Esophagus (tissue), 2 donors: ENCODE measurements around the gene SYK. TPM values are rescaled to one million over a fixed set of nuclear protein-coding genes. Genes with fewer than 3 reads are reported as not detected.
"Not testable (repeated sequence)": the region's sequence is repeated elsewhere in the genome, so short reads cannot be mapped to it uniquely, and the experiment has no call there.

Source experiments
- H3K27ac ChIP-seq, 2 donors: one replicate each; pipeline ENCODE4 v1.5.1; 2013; ENCODE audit warnings: low read depth in 2 of 2, mild to moderate bottlenecking in 2 of 2, inconsistent platforms in 1 of 2, low read length in 1 of 2, moderate library complexity in 1 of 2
- H3K27me3 ChIP-seq, 2 donors: one replicate each; pipeline ENCODE4 v1.6.1; 2013; ENCODE audit warnings: low read length in 2 of 2, control low read depth in 1 of 2, mild to moderate bottlenecking in 1 of 2; ENCODE audit not compliant: insufficient read depth in 2 of 2, control insufficient read depth in 1 of 2
- H3K36me3 ChIP-seq, 2 donors: one replicate each; pipeline ENCODE4 v1.6.1; 2013; ENCODE audit warnings: low read length in 1 of 2; ENCODE audit not compliant: control insufficient read depth in 2 of 2, insufficient read depth in 2 of 2
- H3K4me1 ChIP-seq, 2 donors: one replicate each; pipeline ENCODE4 v1.6.1; 2013; ENCODE audit warnings: low read length in 1 of 2; ENCODE audit not compliant: control insufficient read depth in 2 of 2, insufficient read depth in 2 of 2
- H3K4me3 ChIP-seq, 2 donors: one replicate each; pipeline ENCODE4 v1.5.1; 2013; ENCODE audit warnings: low read length in 2 of 2, mild to moderate bottlenecking in 2 of 2, low read depth in 1 of 2, moderate library complexity in 1 of 2
- H3K9me3 ChIP-seq, 2 donors: one replicate each; pipeline ENCODE4 v1.6.1; 2013; ENCODE audit warnings: mild to moderate bottlenecking in 2 of 2, low read depth in 1 of 2, low read length in 1 of 2, moderate library complexity in 1 of 2; ENCODE audit not compliant: control insufficient read depth in 2 of 2, insufficient read depth in 1 of 2
- WGBS, 2 donors: extraction: QIAGEN DNeasy Blood & Tissue Kit; methylation state at CpG; one replicate each; pipeline ENCODE4 v1.1.7; 2013; 5-methylcytosine and 5-hydroxymethylcytosine counted together
- polyA plus RNA-seq, 2 donors: library from polyadenylated mRNA; stranded (reverse); fragments of 200-250 nt; gene quantifications; one replicate each; pipeline ENCODE4 v1.2.3, GENCODE V29; 2013
- donor health status: healthy with polysubstance abuse.
- donor health status: Bipolar disorder and iron deficiency.

Gene SYK
- polyA plus RNA-seq, 2 donors, result 12.0 to 16.5 TPM

DNA sequence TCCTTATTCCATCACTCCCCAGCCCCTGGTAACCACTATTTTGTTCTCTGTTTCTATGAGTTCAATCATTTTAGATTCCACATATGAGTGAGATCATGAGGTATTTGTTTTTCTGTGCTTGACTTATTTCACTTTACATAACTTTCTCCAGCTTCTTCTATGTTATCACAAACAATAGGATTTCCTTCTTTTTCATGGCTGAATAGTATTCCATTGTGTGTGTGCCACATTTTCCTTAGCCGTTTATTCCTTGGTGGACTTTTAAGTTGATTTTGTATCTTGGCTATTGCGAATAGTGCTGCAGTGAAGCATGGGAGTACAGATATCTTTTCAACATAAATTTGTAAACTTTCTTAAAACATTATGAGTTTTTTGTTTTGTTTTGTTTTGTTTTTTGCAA lies 15.1 kb downstream of the SYK start:
- peaks cover 0 to 2% of the 10 kb centered on the region in 2 donors for H3K9me3 ChIP-seq
- no peaks in the 10 kb centered on the region for H3K27me3 ChIP-seq
- H3K4me3 ChIP-seq, result no peak overlapping the region
- H3K36me3 ChIP-seq, result peaks cover 0 to under 1% of the 10 kb centered on the region in 2 donors
- peaks cover 3 to 7% of the 10 kb centered on the region in 2 donors for H3K4me1 ChIP-seq
- 93 to 95% methylated on average over 2 of the region's 2 CpGs for WGBS, 2 donors
- no peak overlapping the region for H3K27ac ChIP-seq

DNA sequence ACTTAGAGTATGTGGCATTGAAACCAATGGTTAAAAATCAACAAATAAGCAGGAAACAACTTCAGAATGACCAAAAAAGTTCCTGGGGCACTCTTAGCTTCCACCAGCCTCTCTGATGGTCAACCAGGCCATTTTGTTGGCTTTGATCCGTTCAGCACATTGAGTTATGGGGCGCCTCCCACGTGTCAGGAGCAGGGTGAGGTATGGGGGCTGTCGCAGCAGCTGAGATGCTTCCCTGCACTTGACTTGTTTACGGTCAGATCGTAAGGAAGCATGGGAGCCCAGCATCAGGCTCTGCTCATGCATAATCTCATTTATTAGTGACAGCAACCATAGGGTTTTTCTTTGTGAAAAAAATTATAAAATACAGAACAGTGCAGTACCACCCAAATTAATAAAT lies 16.7 kb downstream of the SYK start:
- WGBS, 2 donors, result 85 to 86% methylated on average over 6 of the region's 6 CpGs
- peaks cover 0 to 3% of the 10 kb centered on the region in 2 donors for H3K4me1 ChIP-seq

DNA sequence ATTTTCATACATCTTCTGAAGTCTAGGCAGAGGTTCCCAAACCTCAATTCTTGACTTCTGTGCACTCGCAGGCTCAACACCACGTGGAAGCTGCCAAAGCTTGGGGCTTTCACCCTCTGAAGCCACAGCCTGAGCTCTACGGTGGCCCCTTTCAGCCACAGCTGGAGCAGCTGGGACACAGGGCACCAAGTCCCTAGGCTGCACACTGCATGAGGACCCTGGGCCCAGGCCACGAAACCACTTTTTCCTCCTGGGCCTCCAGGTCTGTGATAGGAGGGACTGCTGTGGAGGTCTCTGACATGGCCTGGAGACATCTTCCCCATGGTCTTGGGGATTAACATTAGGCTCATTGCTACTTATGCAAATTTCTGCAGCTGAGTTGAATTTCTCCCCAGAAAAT lies 18.8 kb downstream of the SYK start:
- not testable (repeated sequence) for H3K36me3 ChIP-seq, H3K27me3 ChIP-seq, H3K27ac ChIP-seq, H3K9me3 ChIP-seq, H3K4me1 ChIP-seq, H3K4me3 ChIP-seq
- 78 to 92% methylated on average over 4 of the region's 4 CpGs for WGBS, 2 donors

More for the DNA sequence above, 16.7 kb downstream of the SYK start:
- Histone ChIP-seq H3K27me3 (no peaks in the 10 kb centered on the region), H3K9me3 (peaks cover 0 to 2% of the 10 kb centered on the region in 2 donors), H3K36me3 (peaks cover 0 to 2% of the 10 kb centered on the region in 2 donors), H3K27ac (no peak overlapping the region), H3K4me3 (no peak overlapping the region)

DNA sequence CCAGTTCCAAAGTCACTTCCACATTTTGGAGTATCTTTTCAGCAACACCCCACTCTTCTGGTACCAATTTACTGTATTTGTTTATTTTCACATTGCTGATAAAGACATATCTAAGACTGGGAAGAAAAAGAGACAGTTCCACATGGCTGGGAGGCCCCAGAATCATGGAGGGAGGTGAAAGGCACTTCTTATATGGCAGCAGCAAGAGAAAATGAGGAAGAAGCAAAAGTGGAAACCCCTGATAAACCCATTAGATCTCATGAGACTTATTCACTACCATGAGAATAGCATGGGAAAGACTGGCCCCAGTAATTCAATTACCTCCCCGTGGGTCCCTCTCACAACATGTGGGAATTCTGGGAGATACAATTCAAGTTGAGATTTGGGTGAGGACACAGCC lies 19.6 kb downstream of the SYK start:
- not testable (repeated sequence) for H3K4me3 ChIP-seq, H3K27ac ChIP-seq, H3K9me3 ChIP-seq, H3K4me1 ChIP-seq, H3K27me3 ChIP-seq, H3K36me3 ChIP-seq
- 91 to 95% methylated on average over 1 of the region's 1 CpG for WGBS, 2 donors

DNA sequence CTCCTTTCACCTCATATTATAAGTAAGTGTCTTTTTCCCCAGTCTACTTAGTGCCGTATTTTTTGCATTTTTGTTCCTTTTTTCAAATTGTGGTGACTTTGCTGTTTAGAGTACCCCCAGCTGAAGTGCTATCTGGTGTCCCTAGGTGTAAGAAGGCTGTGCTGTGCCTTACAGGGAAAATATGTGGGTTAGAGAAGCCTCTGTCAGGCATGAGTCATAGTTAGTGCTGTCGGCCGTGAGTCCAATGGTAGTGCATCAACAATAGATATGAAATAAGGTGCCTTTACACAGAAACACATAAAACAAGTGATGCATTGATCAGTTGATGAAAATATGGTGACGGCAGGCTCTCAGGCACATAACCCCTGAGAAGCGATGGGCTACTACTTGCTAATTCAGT lies 20.1 kb downstream of the SYK start:
- Histone ChIP-seq H3K27ac (no peak overlapping the region), H3K36me3 (peaks cover 0 to 2% of the 10 kb centered on the region in 2 donors), H3K4me1 (no peaks in the 10 kb centered on the region), H3K4me3 (no peak overlapping the region), H3K27me3 (no peaks in the 10 kb centered on the region), H3K9me3 (no peaks in the 10 kb centered on the region)
- WGBS, 2 donors, result 83 to 89% methylated on average over 5 of the region's 5 CpGs

DNA sequence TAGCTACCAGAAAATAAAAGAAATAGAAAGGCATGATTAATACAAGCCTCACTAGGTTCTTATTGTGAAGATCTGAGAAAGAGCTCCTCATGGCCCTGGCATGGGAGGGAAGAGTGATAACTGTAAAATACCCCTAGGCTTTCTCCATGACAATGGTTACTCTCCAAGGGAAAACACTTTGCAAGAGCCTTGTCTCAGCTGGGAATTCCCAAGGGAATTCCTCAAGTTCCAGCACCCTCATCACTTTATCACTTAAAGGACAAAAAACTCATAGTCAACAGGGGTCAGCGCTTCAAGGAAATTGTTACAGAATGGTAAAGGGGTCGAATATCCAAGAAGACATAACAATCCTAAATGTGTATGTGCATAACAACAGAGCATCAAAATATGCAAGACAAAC lies 21.2 kb downstream of the SYK start:
- Histone ChIP-seq H3K4me1 (no peaks in the 10 kb centered on the region), H3K27ac (no peak overlapping the region), H3K36me3 (peaks cover 0 to 2% of the 10 kb centered on the region in 2 donors), H3K9me3 (no peaks in the 10 kb centered on the region), H3K4me3 (no peak overlapping the region), H3K27me3 (no peaks in the 10 kb centered on the region)
- 92 to 99% methylated on average over 2 of the region's 2 CpGs for WGBS, 2 donors

DNA sequence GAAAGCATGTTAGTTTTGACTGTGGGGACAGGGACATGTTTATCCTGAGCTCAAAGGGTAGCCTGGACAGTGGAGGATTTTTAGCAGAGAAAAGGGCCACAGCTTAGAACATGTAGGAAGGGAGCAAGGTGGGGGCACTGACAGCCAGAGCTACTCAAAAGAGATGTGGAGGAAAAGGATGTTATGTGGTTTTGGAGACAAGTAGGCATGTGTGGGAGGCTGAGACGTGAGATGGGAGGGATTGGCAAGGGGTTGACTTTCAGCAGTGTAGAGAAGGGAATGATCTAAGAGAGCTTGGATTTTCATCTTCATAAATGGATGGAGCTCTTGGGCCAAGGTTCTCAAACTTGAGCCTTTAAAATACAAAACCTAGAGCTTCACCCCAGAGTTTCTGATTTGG lies 24.0 kb downstream of the SYK start:
- no peaks in the 10 kb centered on the region for H3K9me3 ChIP-seq
- no peaks in the 10 kb centered on the region for H3K27me3 ChIP-seq
- H3K27ac ChIP-seq, result no peak overlapping the region
- H3K4me3 ChIP-seq, result no peak overlapping the region
- H3K4me1 ChIP-seq, result peaks cover 0 to 2% of the 10 kb centered on the region in 2 donors
- peaks cover 2 to 3% of the 10 kb centered on the region in 2 donors for H3K36me3 ChIP-seq
- WGBS, 2 donors, result 61 to 82% methylated on average over 1 of the region's 1 CpG

DNA sequence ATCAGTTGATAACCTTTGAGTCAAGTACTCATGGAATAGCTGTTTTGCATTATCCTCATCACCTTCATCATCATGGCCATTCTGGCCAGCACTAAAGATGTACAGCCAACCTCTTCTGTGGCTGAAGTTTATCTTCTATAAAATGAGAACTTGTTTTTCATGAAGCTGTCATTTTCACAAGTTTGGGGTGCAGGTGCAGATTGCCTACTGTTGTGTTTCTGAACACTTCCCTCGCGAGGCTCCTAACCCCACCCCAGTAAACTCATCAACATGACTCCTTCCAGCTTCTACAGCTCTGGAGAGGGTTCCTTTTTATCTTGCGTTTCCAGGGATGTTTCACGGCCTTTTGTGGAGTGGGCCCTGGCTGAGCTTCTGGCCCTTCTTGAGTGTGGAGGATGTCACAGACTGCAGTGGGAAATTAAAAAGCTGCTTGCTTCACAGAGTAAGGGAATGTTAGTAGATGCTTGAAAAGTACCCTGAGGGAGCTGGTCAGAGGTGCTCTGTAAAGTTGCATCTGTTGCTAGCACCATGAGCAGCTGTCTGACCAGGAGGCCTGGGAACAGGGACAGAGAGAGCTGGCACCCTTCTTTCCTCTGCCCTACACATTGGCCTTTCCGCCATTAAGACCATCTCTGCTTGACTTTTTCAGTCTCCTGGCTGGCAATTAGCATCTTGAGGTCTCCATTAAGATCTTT lies 24.9 kb downstream of the SYK start:
- Histone ChIP-seq H3K36me3 (peaks cover 2 to 3% of the 10 kb centered on the region in 2 donors), H3K4me1 (peaks cover 0 to 2% of the 10 kb centered on the region in 2 donors), H3K4me3 (no peak overlapping the region), H3K9me3 (no peaks in the 10 kb centered on the region), H3K27ac (no peak overlapping the region), H3K27me3 (no peaks in the 10 kb centered on the region)
- WGBS, 2 donors, result 93 to 98% methylated on average over 5 of the region's 5 CpGs

DNA sequence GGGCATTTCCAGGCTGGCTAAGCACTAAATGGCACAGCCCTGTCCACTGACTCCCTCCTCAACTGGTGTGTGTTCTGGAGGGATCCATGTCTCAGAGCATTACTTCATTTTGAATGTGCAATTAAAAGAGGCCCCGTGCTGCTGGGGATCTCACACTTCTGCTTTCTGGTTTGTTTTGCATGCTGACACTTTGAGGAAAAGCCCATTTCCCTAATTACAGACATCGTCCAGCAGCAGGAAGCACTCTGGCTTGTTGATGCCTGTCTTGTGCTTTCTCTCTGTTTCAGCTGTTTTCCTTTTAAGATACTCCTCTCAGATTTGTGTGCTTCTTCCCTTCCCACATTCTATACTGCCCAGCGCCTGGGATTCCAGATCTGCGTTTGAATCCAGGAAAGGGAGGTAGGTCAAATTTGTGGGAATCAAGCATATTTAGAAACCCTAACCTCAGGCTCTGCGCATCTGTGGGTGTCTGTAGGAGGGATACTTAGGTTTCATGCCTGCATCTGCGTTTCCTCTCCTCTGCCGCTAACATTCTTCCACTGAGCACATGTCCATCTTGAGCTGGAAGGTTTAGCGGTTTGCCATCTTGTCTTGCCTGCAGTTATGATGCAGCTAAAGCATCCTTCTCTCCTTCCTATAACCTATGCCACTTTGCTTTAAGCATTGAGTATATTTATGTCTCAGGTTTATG lies 25.7 kb downstream of the SYK start:
- no peaks in the 10 kb centered on the region for H3K9me3 ChIP-seq
- no peak overlapping the region for H3K27ac ChIP-seq
- H3K27me3 ChIP-seq, result no peaks in the 10 kb centered on the region
- no peak overlapping the region for H3K4me3 ChIP-seq
- WGBS, 2 donors, result 69 to 71% methylated on average over 8 of the region's 8 CpGs
- peaks cover 0 to 3% of the 10 kb centered on the region in 2 donors for H3K36me3 ChIP-seq
- H3K4me1 ChIP-seq, result peaks cover 0 to 2% of the 10 kb centered on the region in 2 donors

DNA sequence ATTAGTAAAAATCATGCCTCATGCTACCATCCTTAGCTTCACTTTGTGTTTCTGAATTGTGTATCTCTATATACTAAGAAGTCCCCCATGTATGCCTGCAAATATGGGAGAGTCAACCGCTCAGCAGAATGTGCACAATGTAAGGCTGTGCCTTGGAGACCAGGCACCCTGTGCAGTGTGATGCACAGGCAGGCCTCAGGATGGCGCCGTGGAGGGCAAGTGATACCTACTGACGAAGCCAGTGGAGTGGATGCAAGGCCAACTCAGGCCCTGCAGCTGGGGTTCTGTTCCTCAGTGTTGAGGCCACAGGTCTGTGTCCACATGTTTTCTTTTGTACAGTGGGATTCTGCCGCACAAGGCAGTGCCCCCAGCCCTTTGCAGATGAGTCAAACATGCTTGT lies 28.4 kb downstream of the SYK start:
- 93 to 95% methylated on average over 5 of the region's 5 CpGs for WGBS, 2 donors
- Histone ChIP-seq H3K36me3 (peaks cover 0 to 3% of the 10 kb centered on the region in 2 donors), H3K9me3 (no peaks in the 10 kb centered on the region), H3K4me1 (peaks cover 0 to 2% of the 10 kb centered on the region in 2 donors), H3K27me3 (no peaks in the 10 kb centered on the region), H3K4me3 (no peak overlapping the region), H3K27ac (no peak overlapping the region)
